ENCODE results near the gene RGS3.

RGS3 gene

GRCh38 chr9:113472199-113472598 is 8.7 kb downstream of the RGS3 start:
- H3K9me3 ChIP-seq (ENCODE audit: control insufficient read depth, insufficient read depth, low read depth, low read length), result no peaks in the 10 kb centered on the region
- CTCF ChIA-PET, result interaction anchor here (0.6 kb wide), 1 partner anchor 186 kb away, joined by 3 read pairs; no protein-coding TSS in a partner anchor
- TF ChIP-seq ZNF830 (tag by site-specific recombination; IDR thresholded peaks at IDR 0.05; ENCODE audit: low read depth) (no peak), ZNF146 (tag by site-specific recombination; IDR thresholded peaks at IDR 0.05) (0 out of 2 replicates have a peak, but pooled peaks have one; percentile 33)
- POLR2A ChIA-PET, result no interaction called here
- H3K27ac ChIP-seq (ENCODE audit: extremely low read depth, low read depth, low read length), result no peak overlapping the region
- H3K36me3 ChIP-seq (ENCODE audit: control insufficient read depth in 2 of 2, insufficient read depth in 1 of 2, low read length in 2 of 2), result no peaks in the 10 kb centered on the region; a peak in 1 of 3 replicates
- no peak overlapping the region for H3K4me3 ChIP-seq (ENCODE audit: low read depth, low read length)
- H3K4me1 ChIP-seq (ENCODE audit: control insufficient read depth, insufficient read depth, low read length), result no peaks in the 10 kb centered on the region

GRCh38 chr9:113474360-113475028 is 11.0 kb downstream of the RGS3 start:
- Histone ChIP-seq H3K4me1 (ENCODE audit: control insufficient read depth, insufficient read depth, low read length) (no peaks in the 10 kb centered on the region), H3K4me3 (ENCODE audit: low read depth, low read length) (no peak overlapping the region), H3K36me3 (ENCODE audit: control insufficient read depth in 2 of 2, insufficient read depth in 1 of 2, low read length in 2 of 2) (no peaks in the 10 kb centered on the region; a peak in 1 of 3 replicates), H3K9me3 (ENCODE audit: control insufficient read depth, insufficient read depth, low read depth, low read length) (no peaks in the 10 kb centered on the region), H3K27ac (ENCODE audit: extremely low read depth, low read depth, low read length) (no peak overlapping the region)
- CTCF ChIA-PET, result interaction anchor here (0.8 to 2.0 kb wide), 3 partner anchors 8 to 181 kb away, joined by 3 to 5 read pairs (median 4); no protein-coding TSS in a partner anchor
- TF ChIP-seq ZNF645 (tag by site-specific recombination; IDR thresholded peaks at IDR 0.05) (no peak), ZNF239 (tag by site-specific recombination; IDR thresholded peaks at IDR 0.05) (no peak)
- POLR2A ChIA-PET, result no interaction called here

- no peaks in the 10 kb centered on the region for H3K4me1 ChIP-seq (ENCODE audit: control insufficient read depth, insufficient read depth, low read length)
- no peak overlapping the region for H3K4me3 ChIP-seq (ENCODE audit: low read depth, low read length)
- H3K9me3 ChIP-seq (ENCODE audit: control insufficient read depth, insufficient read depth, low read depth, low read length), result no peaks in the 10 kb centered on the region
- ChIA-PET CTCF (interaction anchor here (0.8 to 1.3 kb wide), 2 partner anchors 9 to 181 kb away, joined by 3 to 4 read pairs; no protein-coding TSS in a partner anchor), POLR2A (no interaction called here)
- no peaks in the 10 kb centered on the region; a peak in 1 of 3 replicates for H3K36me3 ChIP-seq (ENCODE audit: control insufficient read depth in 2 of 2, insufficient read depth in 1 of 2, low read length in 2 of 2)
- no peak overlapping the region for H3K27ac ChIP-seq (ENCODE audit: extremely low read depth, low read depth, low read length)
- TF ChIP-seq ZNF423 (tag by site-specific recombination; IDR thresholded peaks at IDR 0.05) (no peak), ZNF658 (tag by site-specific recombination; IDR thresholded peaks at IDR 0.05) (no peak), ZNF792 (tag by site-specific recombination; IDR thresholded peaks at IDR 0.05) (no peak), ZBTB20 (tag by site-specific recombination; IDR thresholded peaks at IDR 0.05) (no peak), ZNF623 (tag by site-specific recombination; IDR thresholded peaks at IDR 0.05) (no peak), ZSCAN30 (tag by site-specific recombination; IDR thresholded peaks at IDR 0.05) (no peak), RBAK (tag by site-specific recombination; IDR thresholded peaks at IDR 0.05) (no peak), ZNF791 (tag by site-specific recombination; IDR thresholded peaks at IDR 0.05) (no peak), ZNF16 (tag by site-specific recombination; IDR thresholded peaks at IDR 0.05; ENCODE audit: low read depth) (no peak), ZNF18 (tag by site-specific recombination; IDR thresholded peaks at IDR 0.05) (no peak), YY1 (tag by site-specific recombination; IDR thresholded peaks at IDR 0.05) (no peak), ZNF488 (tag by site-specific recombination; IDR thresholded peaks at IDR 0.05) (no peak), ZNF148 (tag by site-specific recombination; IDR thresholded peaks at IDR 0.05; ENCODE audit: borderline replicate concordance) (no peak), ZNF670 (tag by site-specific recombination; IDR thresholded peaks at IDR 0.05; ENCODE audit: low read depth) (no peak), ZNF416 (tag by site-specific recombination; IDR thresholded peaks at IDR 0.05) (no peak), FEZF1 (tag by site-specific recombination; IDR thresholded peaks at IDR 0.05) (no peak), ZFP3 (tag by site-specific recombination; IDR thresholded peaks at IDR 0.05; ENCODE audit: low read depth) (no peak), ZNF155 (tag by site-specific recombination; IDR thresholded peaks at IDR 0.05) (no peak), ZNF704 (tag by site-specific recombination; IDR thresholded peaks at IDR 0.05) (no peak)
Measured at GRCh38 chr9:113475031-113475430, 11.5 kb downstream of the RGS3 start.

Measured in HEK293 (cell line).